Common myeloid progenitor, CD34-positive (primary cell): Measurements from ENCODE around the gene NDUFS6.

Experiments
- CTCF ChIA-PET: fragments of 350-600 bp; sonication (Branson Sonifier 250); formaldehyde crosslinking; loops from one replicate; lab custom pipeline; 2021; ENCODE audit warnings: antibody characterized with exemption; lab: Charles Lee
- POLR2A ChIA-PET: fragments of 350-600 bp; sonication (Branson Sonifier 250); formaldehyde crosslinking; loops from one replicate; lab custom pipeline; 2021; ENCODE audit warnings: antibody characterized with exemption; lab: Charles Lee
- DNase-seq, 3 donors: peaks; one replicate each; pipeline versions ENCODE4 v3.0.0 to v3.0.0-alpha.2; 2013
- H3K27ac ChIP-seq, 2 experiments: 1 replicate in 1 of 2; 2 replicates in 1 of 2; pipeline ENCODE4 v1.7.0; 2013; ENCODE audit warnings: inconsistent platforms in 2 of 2, low read length in 2 of 2, mild to moderate bottlenecking in 2 of 2, low read depth in 1 of 2, moderate library complexity in 1 of 2; ENCODE audit not compliant: severe bottlenecking in 2 of 2, insufficient read depth in 1 of 2, poor library complexity in 1 of 2
- H3K27me3 ChIP-seq, 5 experiments: replicated peaks in 2 of 5; 1 replicate in 3 of 5; 2 replicates in 2 of 5; pipeline versions ENCODE4 v1.6.1 to v1.7.0; 2013; ENCODE audit warnings: low read length in 4 of 5, mild to moderate bottlenecking in 2 of 5, moderate library complexity in 2 of 5, inconsistent platforms in 1 of 5; ENCODE audit not compliant: insufficient read depth in 5 of 5, control insufficient read depth in 4 of 5
- H3K36me3 ChIP-seq, 4 experiments: 1 replicate in 2 of 4; 2 replicates in 2 of 4; pipeline versions ENCODE4 v1.6.1 to v1.7.0; 2013; ENCODE audit warnings: low read length in 3 of 4, control low read depth in 1 of 4, mild to moderate bottlenecking in 1 of 4; ENCODE audit not compliant: control insufficient read depth in 4 of 4, insufficient read depth in 4 of 4
- H3K4me1 ChIP-seq, 4 experiments: 1 replicate in 3 of 4; 2 replicates in 1 of 4; pipeline versions ENCODE4 v1.6.1 to v1.7.1; 2013; ENCODE audit warnings: low read length in 3 of 4, mild to moderate bottlenecking in 3 of 4, control low read depth in 1 of 4, inconsistent platforms in 1 of 4, moderate library complexity in 1 of 4; ENCODE audit not compliant: control insufficient read depth in 4 of 4, insufficient read depth in 4 of 4; ENCODE audit errors: control extremely low read depth in 1 of 4
- H3K4me3 ChIP-seq, 7 experiments: 1 replicate in 4 of 7; 2 replicates in 3 of 7; pipeline versions ENCODE4 v1.5.1 to v1.7.0; 2013; ENCODE audit warnings: mild to moderate bottlenecking in 7 of 7, low read length in 6 of 7, moderate library complexity in 6 of 7, inconsistent platforms in 2 of 7, low read depth in 2 of 7, control low read depth in 1 of 7; ENCODE audit not compliant: insufficient read depth in 4 of 7, control insufficient read depth in 1 of 7; ENCODE audit errors: extremely low read depth in 1 of 7
- H3K9me3 ChIP-seq, 5 experiments: 1 replicate in 4 of 5; 2 replicates in 1 of 5; pipeline versions ENCODE4 v1.6.1 to v1.7.1; 2013; ENCODE audit warnings: low read length in 4 of 5, mild to moderate bottlenecking in 2 of 5, inconsistent platforms in 1 of 5, low read depth in 1 of 5, moderate library complexity in 1 of 5; ENCODE audit not compliant: control insufficient read depth in 4 of 5, insufficient read depth in 2 of 5; ENCODE audit errors: control extremely low read depth in 1 of 5
- WGBS: methylation state at CpG from one replicate; pipeline ENCODE4 v1.1.5; 2013; ENCODE audit not compliant: insufficient coverage; 5-methylcytosine and 5-hydroxymethylcytosine counted together

The NDUFS6 gene

GRCh38 chr5:1821862-1822261 is 20.7 kb downstream of the NDUFS6 start:
- Histone ChIP-seq H3K4me3 (no peak overlapping the region), H3K36me3 (peaks cover 12 to 67% (median 47%) of the 10 kb centered on the region in 4 experiments), H3K9me3 (peaks cover 0 to 5% (median 0%) of the 10 kb centered on the region in 5 experiments), H3K4me1 (no peaks in the 10 kb centered on the region), H3K27ac (no peak overlapping the region), H3K27me3 (no peaks in the 10 kb centered on the region)
- CTCF ChIA-PET = no interaction called here
- POLR2A ChIA-PET = no interaction called here
- WGBS = 100% methylated on average over 7 of the region's 8 CpGs
- no peak for DNase-seq

- POLR2A ChIA-PET = no interaction called here
- WGBS = 100% methylated on average over 7 of the region's 12 CpGs
- H3K27ac ChIP-seq = no peak overlapping the region
- H3K4me1 ChIP-seq = no peaks in the 10 kb centered on the region
- no peak overlapping the region for H3K4me3 ChIP-seq
- DNase-seq = no peak
- CTCF ChIA-PET = interaction anchor here (1.2 kb wide), 1 partner anchor 9 kb away, joined by 3 read pairs; no protein-coding TSS in a partner anchor
- peaks cover 7 to 51% (median 33%) of the 10 kb centered on the region in 4 experiments for H3K36me3 ChIP-seq
- H3K9me3 ChIP-seq = peaks cover 0 to 5% (median 0%) of the 10 kb centered on the region in 5 experiments
- H3K27me3 ChIP-seq = no peaks in the 10 kb centered on the region
Observed at GRCh38 chr5:1823381-1824034, 22.3 kb downstream of the NDUFS6 start.

- no peak overlapping the region for H3K4me3 ChIP-seq
- H3K9me3 ChIP-seq = no peaks in the 10 kb centered on the region
- no peaks in the 10 kb centered on the region for H3K4me1 ChIP-seq
- ChIA-PET CTCF (interaction anchor here (1.2 kb wide), 1 partner anchor 9 kb away, joined by 3 read pairs; no protein-coding TSS in a partner anchor), POLR2A (no interaction called here)
- H3K27ac ChIP-seq = no peak overlapping the region
- H3K27me3 ChIP-seq = no peaks in the 10 kb centered on the region
- DNase-seq = no peak
- H3K36me3 ChIP-seq = peaks cover 7 to 44% (median 27%) of the 10 kb centered on the region in 4 experiments
- 98% methylated on average over 23 of the region's 25 CpGs for WGBS
Observed at GRCh38 chr5:1824109-1824821, 23.1 kb downstream of the NDUFS6 start.

- ChIA-PET CTCF (no interaction called here), POLR2A (no interaction called here)
- Histone ChIP-seq H3K27me3 (peaks cover 0 to 2% (median 0%) of the 10 kb centered on the region in 5 experiments), H3K4me3 (no peak overlapping the region), H3K36me3 (peaks cover 5 to 36% (median 23%) of the 10 kb centered on the region in 4 experiments), H3K4me1 (no peaks in the 10 kb centered on the region), H3K9me3 (no peaks in the 10 kb centered on the region), H3K27ac (no peak overlapping the region)
- DNase-seq = no peak
- 96% methylated on average over 24 of the region's 27 CpGs for WGBS
Observed at GRCh38 chr5:1824903-1825841, 24.0 kb downstream of the NDUFS6 start.

GRCh38 chr5:1826235-1826980 is 25.2 kb downstream of the NDUFS6 start:
- POLR2A ChIA-PET = no interaction called here

GRCh38 chr5:1827025-1827885 is 26.0 kb downstream of the NDUFS6 start:
- Histone ChIP-seq H3K36me3 (peaks cover 0 to 15% (median 6%) of the 10 kb centered on the region in 4 experiments), H3K27ac (no peak overlapping the region), H3K9me3 (no peaks in the 10 kb centered on the region), H3K4me1 (no peaks in the 10 kb centered on the region), H3K4me3 (no peak overlapping the region), H3K27me3 (peaks cover 0 to 18% (median 5%) of the 10 kb centered on the region in 5 experiments)
- WGBS = 95% methylated on average over 24 of the region's 26 CpGs
- no peak for DNase-seq
- POLR2A ChIA-PET = no interaction called here
- CTCF ChIA-PET = interaction anchor here (0.8 kb wide), 1 partner anchor 27 kb away, joined by 3 read pairs; no protein-coding TSS in a partner anchor

More at GRCh38 chr5:1826235-1826980, 25.2 kb downstream of the NDUFS6 start:
- CTCF ChIA-PET = interaction anchor here (0.8 kb wide), 1 partner anchor 26 kb away, joined by 3 read pairs; no protein-coding TSS in a partner anchor
- Histone ChIP-seq H3K36me3 (peaks cover 3 to 23% (median 11%) of the 10 kb centered on the region in 4 experiments), H3K27me3 (peaks cover 0 to 10% (median 0%) of the 10 kb centered on the region in 5 experiments), H3K4me3 (no peak overlapping the region), H3K27ac (no peak overlapping the region), H3K9me3 (no peaks in the 10 kb centered on the region), H3K4me1 (no peaks in the 10 kb centered on the region)
- no peak for DNase-seq
- 93% methylated on average over 21 of the region's 26 CpGs for WGBS
